ENCODE data around the gene STN1.

GRCh38 chr10:103929381-103929921, 11.5 kb upstream of the STN1 start:
- TF ChIP-seq EZH2 (IDR thresholded peaks at IDR 0.05; ENCODE audit: insufficient read depth, poor library complexity, severe bottlenecking), result no peak
- TF ChIP-seq EZH2phosphoT487 (IDR thresholded peaks at IDR 0.05; ENCODE audit: insufficient read depth, low read depth), result no peak

Measured in GM23248 (cell line).